Measurements from ENCODE around the gene GET4. TPM values are rescaled to one million over a fixed set of nuclear protein-coding genes. Genes with fewer than 3 reads are reported as not detected.

The GET4 gene
- total RNA-seq, 1 donor from 2014 or later = 4.2 TPM

GRCh38 chr7:835485-836401 is 40.6 kb upstream of the GET4 start:
- intact Hi-C loops (cut with DNase I) = loop anchor here (1.0 to 2.0 kb wide), 2 partner anchors 32 to 49 kb away; no protein-coding TSS in a partner anchor
- peaks cover 15 to 18% of the 10 kb centered on the region in 2 donors for H3K36me3 ChIP-seq
- no peak overlapping the region for H3K4me3 ChIP-seq
- DNase-seq (ENCODE audit: low spot score in 2 of 2) = no peak
- peaks cover 17 to 61% of the 10 kb centered on the region in 2 donors for H3K4me1 ChIP-seq
- H3K27me3 ChIP-seq = no peaks in the 10 kb centered on the region
- H3K27ac ChIP-seq = peak overlapping the region; percentile 89 to 93
- no peak for TF ChIP-seq CTCF (IDR thresholded peaks at IDR 0.05)
- H3K9me3 ChIP-seq = no peaks in the 10 kb centered on the region

- H3K27me3 ChIP-seq = no peaks in the 10 kb centered on the region
- H3K36me3 ChIP-seq = peaks cover 15 to 20% of the 10 kb centered on the region in 2 donors
- H3K4me1 ChIP-seq = peaks cover 15 to 58% of the 10 kb centered on the region in 2 donors
- peak overlapping the region; percentile 89 to 93 for H3K27ac ChIP-seq
- peak; percentile 19 to 61 (median 49) for TF ChIP-seq CTCF (IDR thresholded peaks at IDR 0.05)
- H3K4me3 ChIP-seq = peak overlapping the region in 1 of 2 donors; percentile 8
- intact Hi-C loops (cut with DNase I) = loop anchor here (1.0 kb wide), 1 partner anchor 31 kb away; no protein-coding TSS in a partner anchor
- H3K9me3 ChIP-seq = no peaks in the 10 kb centered on the region
- peak in 1 of 2 donors; percentile 77 for DNase-seq (ENCODE audit: low spot score in 2 of 2)
Measured at GRCh38 chr7:836429-836828, 39.9 kb upstream of the GET4 start.

GRCh38 chr7:837001-837400 is 39.4 kb upstream of the GET4 start:
- DNase-seq (ENCODE audit: low spot score in 2 of 2) = no peak
- Histone ChIP-seq H3K9me3 (no peaks in the 10 kb centered on the region), H3K4me1 (peaks cover 21 to 62% of the 10 kb centered on the region in 2 donors), H3K4me3 (peak overlapping the region in 1 of 2 donors; percentile 8), H3K27me3 (no peaks in the 10 kb centered on the region), H3K27ac (peak overlapping the region; percentile 89 to 93), H3K36me3 (peaks cover 18 to 20% of the 10 kb centered on the region in 2 donors)
- no peak for TF ChIP-seq CTCF (IDR thresholded peaks at IDR 0.05)
- intact Hi-C loops (cut with DNase I) = no loop called here

- Histone ChIP-seq H3K4me1 (peaks cover 12 to 43% of the 10 kb centered on the region in 2 donors), H3K4me3 (no peak overlapping the region), H3K27me3 (no peaks in the 10 kb centered on the region), H3K27ac (peak overlapping the region in 1 of 2 donors; percentile 23), H3K36me3 (peaks cover 41 to 49% of the 10 kb centered on the region in 2 donors), H3K9me3 (no peaks in the 10 kb centered on the region)
- intact Hi-C loops (cut with DNase I) = no loop called here
- DNase-seq (ENCODE audit: low spot score in 2 of 2) = no peak
- TF ChIP-seq CTCF (IDR thresholded peaks at IDR 0.05) = no peak
Measured at GRCh38 chr7:840001-840600, 36.3 kb upstream of the GET4 start.

GRCh38 chr7:841943-842342 is 34.4 kb upstream of the GET4 start:
- Histone ChIP-seq H3K4me3 (no peak overlapping the region), H3K27me3 (no peaks in the 10 kb centered on the region), H3K36me3 (peaks cover 46 to 64% of the 10 kb centered on the region in 2 donors), H3K27ac (peak overlapping the region; percentile 48 to 53), H3K9me3 (no peaks in the 10 kb centered on the region), H3K4me1 (peaks cover 7 to 28% of the 10 kb centered on the region in 2 donors)
- intact Hi-C loops (cut with DNase I) = no loop called here
- TF ChIP-seq CTCF (IDR thresholded peaks at IDR 0.05) = no peak
- DNase-seq (ENCODE audit: low spot score in 2 of 2) = no peak
